Esophagus muscularis mucosa (tissue), 4 donors: Measurements from ENCODE around the gene SLC2A8. TPM values are rescaled to one million over a fixed set of nuclear protein-coding genes. Genes with fewer than 3 reads are reported as not detected.

Experiments
- DNase-seq: peaks from one replicate; pipeline ENCODE4 v3.0.0-alpha.2; 2017; ENCODE audit errors: extremely low spot score
- H3K27ac ChIP-seq, 4 donors: fragments of 200-600 bp; sonication (generic); replicated peaks in 1 of 4; 1 replicate in 3 of 4; 2 replicates in 1 of 4; pipeline ENCODE4 v1.5.1; 2016 to 2019; ENCODE audit warnings: mild to moderate bottlenecking in 1 of 4
- H3K27me3 ChIP-seq, 4 donors: fragments of 200-600 bp; sonication (generic); one replicate each; pipeline versions ENCODE4 v1.5.1 to v1.6.0; 2016 to 2019
- H3K36me3 ChIP-seq, 4 donors: fragments of 200-600 bp; sonication (generic); one replicate each; pipeline ENCODE4 v1.5.1; 2016 to 2019
- H3K4me1 ChIP-seq, 4 donors: fragments of 200-600 bp; sonication (generic); one replicate each; pipeline ENCODE4 v1.5.1; 2016 to 2019
- H3K4me3 ChIP-seq, 4 donors: fragments of 200-600 bp; sonication (generic); 1 replicate in 2 of 4; 2 replicates in 2 of 4; pipeline ENCODE4 v1.5.1; 2016 to 2019; ENCODE audit warnings: mild to moderate bottlenecking in 4 of 4, moderate library complexity in 1 of 4
- H3K9me3 ChIP-seq, 4 donors: fragments of 200-600 bp; sonication (generic); 1 replicate in 3 of 4; 2 replicates in 1 of 4; pipeline ENCODE4 v1.5.1; 2016 to 2019
- CTCF ChIP-seq, 3 experiments: fragments of 200-600 bp in 2 of 3; fragments of 450-650 bp in 1 of 3; sonication (generic) in 2 of 3; IDR thresholded peaks; one replicate each; pipeline ENCODE4 v1.5.1; 2017 to 2019; ENCODE audit warnings: antibody characterized with exemption in 3 of 3, mild to moderate bottlenecking in 2 of 3, moderate library complexity in 1 of 3
- EP300 ChIP-seq: sonication (generic); formaldehyde crosslinking; IDR thresholded peaks from one replicate; pipeline ENCODE4 v1.6.1; 2017; ENCODE audit warnings: antibody characterized with exemption
- POLR2A ChIP-seq: fragments of 450-650 bp; IDR thresholded peaks from one replicate; pipeline ENCODE4 v1.6.1; 2017; ENCODE audit warnings: antibody characterized with exemption, moderate library complexity, mild to moderate bottlenecking, low read depth
- POLR2AphosphoS5 ChIP-seq, 2 donors: sonication (generic); formaldehyde crosslinking; IDR thresholded peaks; one replicate each; pipeline ENCODE4 v1.6.1; 2017; ENCODE audit warnings: antibody characterized with exemption in 2 of 2
- WGBS: methylation state at CpG from one replicate; pipeline ENCODE4 v1.1.5; 2018; 5-methylcytosine and 5-hydroxymethylcytosine counted together
- intact Hi-C: fragments of 100-400 bp; cut with DNase I; formaldehyde crosslinking; loops from one replicate; pipeline ENCODE4 v1.15.1; 2023
- total RNA-seq, 4 donors: library from RNA; depleted of rRNA; stranded (reverse); fragments of >200 nt; gene quantifications; one replicate each; pipeline versions ENCODE4 v1.1.0 to v1.2.1, GENCODE V29; 2016

The SLC2A8 gene
- total RNA-seq, 4 donors from 2014 or later: 27.0 to 34.5 (median 31.7) TPM

- Histone ChIP-seq H3K36me3 (peaks cover 12 to 80% (median 54%) of the 10 kb centered on the region in 4 donors), H3K4me3 (no peak overlapping the region), H3K9me3 (no peaks in the 10 kb centered on the region), H3K27me3 (no peaks in the 10 kb centered on the region), H3K4me1 (peaks cover 17 to 23% (median 18%) of the 10 kb centered on the region in 4 donors), H3K27ac (no peak overlapping the region)
- no peak for TF ChIP-seq CTCF (IDR thresholded peaks at IDR 0.05)
- no peak for TF ChIP-seq EP300
- no peak for TF ChIP-seq POLR2A
- TF ChIP-seq POLR2AphosphoS5 (IDR thresholded peaks at IDR 0.05): no peak
- intact Hi-C loops: no loop called here
- 93% methylated on average over 12 of the region's 18 CpGs for WGBS
- no peak for DNase-seq
Measured at GRCh38 chr9:127402401-127403090, 5.6 kb downstream of the SLC2A8 start.

GRCh38 chr9:127403507-127404192 lies 6.7 kb downstream of the SLC2A8 start:
- Histone ChIP-seq H3K36me3 (peaks cover 12 to 90% (median 60%) of the 10 kb centered on the region in 4 donors), H3K4me3 (no peak overlapping the region), H3K27me3 (no peaks in the 10 kb centered on the region), H3K9me3 (no peaks in the 10 kb centered on the region), H3K27ac (no peak overlapping the region), H3K4me1 (peaks cover 6 to 12% (median 10%) of the 10 kb centered on the region in 4 donors)
- DNase-seq: no peak
- TF ChIP-seq POLR2AphosphoS5 (IDR thresholded peaks at IDR 0.05): no peak
- no peak for TF ChIP-seq POLR2A
- TF ChIP-seq CTCF (IDR thresholded peaks at IDR 0.05): no peak
- TF ChIP-seq EP300: no peak
- WGBS: 98% methylated on average over 8 of the region's 22 CpGs
- intact Hi-C loops: no loop called here

- peaks cover 0 to 8% (median 1%) of the 10 kb centered on the region in 4 donors for H3K4me1 ChIP-seq
- TF ChIP-seq EP300 (no peak), CTCF (IDR thresholded peaks at IDR 0.05) (no peak), POLR2A (no peak), POLR2AphosphoS5 (IDR thresholded peaks at IDR 0.05) (no peak)
- WGBS: 89% methylated on average over 11 of the region's 23 CpGs
- no peak overlapping the region for H3K27ac ChIP-seq
- DNase-seq: no peak
- H3K27me3 ChIP-seq: no peaks in the 10 kb centered on the region
- H3K4me3 ChIP-seq: no peak overlapping the region
- intact Hi-C loops: no loop called here
- H3K36me3 ChIP-seq: peaks cover 12 to 89% (median 59%) of the 10 kb centered on the region in 4 donors
- no peaks in the 10 kb centered on the region for H3K9me3 ChIP-seq
Measured at GRCh38 chr9:127404631-127405030, 7.7 kb downstream of the SLC2A8 start.

GRCh38 chr9:127405344-127406125 lies 8.6 kb downstream of the SLC2A8 start:
- TF ChIP-seq POLR2AphosphoS5 (IDR thresholded peaks at IDR 0.05) (no peak), EP300 (no peak), POLR2A (no peak), CTCF (IDR thresholded peaks at IDR 0.05) (no peak)
- Histone ChIP-seq H3K27ac (no peak overlapping the region), H3K4me3 (no peak overlapping the region), H3K4me1 (peaks cover 0 to 8% (median 0%) of the 10 kb centered on the region in 4 donors), H3K9me3 (no peaks in the 10 kb centered on the region), H3K36me3 (peaks cover 12 to 80% (median 53%) of the 10 kb centered on the region in 4 donors), H3K27me3 (no peaks in the 10 kb centered on the region)
- 94% methylated on average over 16 of the region's 20 CpGs for WGBS
- intact Hi-C loops: no loop called here
- DNase-seq: no peak
